GM12878 (cell line): ENCODE results near the gene MTMR1. TPM values are rescaled to one million over a fixed set of nuclear protein-coding genes. Genes with fewer than 3 reads are reported as not detected.
A peak's percentile ranks its signal among the peaks of the same experiment; 100 is the strongest.

ENCODE experiments used
- ATAC-seq: fragments of 200-7000 bp; cut with Tn5 transposase; 3 replicates; pipeline ENCODE4 v1.9.1; 2020; ENCODE audit warnings: mild to moderate bottlenecking, moderate library complexity
- BruUV-seq: library from RNA; stranded (reverse); fragments of 400-500 nt; replicated peaks from 2 replicates; lab custom pipeline; 2021; lab: Mats Ljungman, UMichigan
- CTCF ChIA-PET: fragments of 300-600 bp; sonication (Branson Sonifier 250); formaldehyde crosslinking; extraction: SDS; loops from one replicate; lab custom pipeline; 2021; ENCODE audit warnings: inconsistent platforms; lab: Yijun Ruan, JAX
- POLR2A ChIA-PET: fragments of 350-600 bp; formaldehyde crosslinking; extraction: SDS; loops from one replicate; lab custom pipeline; 2021; ENCODE audit warnings: inconsistent platforms; lab: Charles Lee
- RAD21 ChIA-PET: fragments of 300-600 bp; sonication (Branson Sonifier 250); formaldehyde crosslinking; loops from one replicate; lab custom pipeline; 2023; ENCODE audit warnings: antibody characterized with exemption; ENCODE audit not compliant: unreplicated experiment; lab: Charles Lee
- SMC1A ChIA-PET: fragments of 300-600 bp; sonication (Branson Sonifier 250); formaldehyde crosslinking; loops from one replicate; lab custom pipeline; 2023; ENCODE audit not compliant: unreplicated experiment, uncharacterized antibody; lab: Charles Lee
- DNase-seq: peaks from one replicate; pipeline ENCODE4 v3.0.0-alpha.2; 2011; ENCODE audit warnings: low read depth, low spot score
- FAIRE-seq: peaks from 3 replicates; lab custom pipeline; 2011; peaks lifted over from hg19 to GRCh38; lab: Jason Lieb, UNC
- H2AFZ ChIP-seq: 2 replicates; pipeline ENCODE4 v1.6.0; 2011; ENCODE audit warnings: low read depth, low read length, control low read depth; ENCODE audit not compliant: control insufficient read depth
- H3K27ac ChIP-seq: 2 replicates; pipeline ENCODE4 v1.5.1; 2011; ENCODE audit warnings: control low read depth; ENCODE audit not compliant: control insufficient read depth, insufficient read depth
- H3K27me3 ChIP-seq, 2 experiments: replicated peaks in 1 of 2; 2 replicates each; pipeline versions ENCODE4 v1.6.0 to v1.6.1; 2011; ENCODE audit warnings: low read length in 1 of 2; ENCODE audit not compliant: control insufficient read depth in 2 of 2, insufficient read depth in 2 of 2
- H3K36me3 ChIP-seq, 2 experiments: 2 replicates each; pipeline ENCODE4 v1.5.1; 2011; ENCODE audit warnings: low read length in 1 of 2; ENCODE audit not compliant: control insufficient read depth in 2 of 2, insufficient read depth in 2 of 2
- H3K4me1 ChIP-seq: 2 replicates; pipeline ENCODE4 v1.6.1; 2011; ENCODE audit warnings: mild to moderate bottlenecking, low read length, moderate library complexity, mixed read lengths; ENCODE audit not compliant: control insufficient read depth, insufficient read depth
- H3K4me2 ChIP-seq: 2 replicates; pipeline ENCODE4 v1.6.0; 2011; ENCODE audit warnings: control low read depth; ENCODE audit not compliant: control insufficient read depth, insufficient read depth
- H3K4me3 ChIP-seq: fragments of 200-600 bp; sonication (generic); 2 replicates; pipeline ENCODE4 v1.5.1; 2016
- H3K79me2 ChIP-seq: 2 replicates; pipeline ENCODE4 v1.6.0; 2011; ENCODE audit warnings: low read length; ENCODE audit not compliant: control insufficient read depth, insufficient read depth
- H3K9ac ChIP-seq: 2 replicates; pipeline ENCODE4 v1.8.0; 2011; ENCODE audit warnings: low read length, control low read depth, mixed read lengths; ENCODE audit not compliant: control insufficient read depth, insufficient read depth
- H3K9me3 ChIP-seq: replicated peaks from 3 replicates; pipeline ENCODE4 v1.5.1; 2011; ENCODE audit warnings: mild to moderate bottlenecking, low read length; ENCODE audit not compliant: control insufficient read depth, insufficient read depth
- H4K20me1 ChIP-seq: 2 replicates; pipeline ENCODE4 v1.6.0; 2011; ENCODE audit not compliant: control insufficient read depth, insufficient read depth
- CBX5 ChIP-seq: sonication (generic); IDR thresholded peaks from 2 replicates; pipeline ENCODE4 v1.6.1; 2016; ENCODE audit warnings: low read depth, moderate library complexity, mild to moderate bottlenecking, inconsistent platforms
- CREB1 ChIP-seq: IDR thresholded peaks from 2 replicates; pipeline ENCODE4 v1.6.1; 2012; ENCODE audit warnings: low read depth, mild to moderate bottlenecking, inconsistent platforms
- HCFC1 ChIP-seq: fragments of 150-350 bp; IDR thresholded peaks from 2 replicates; pipeline ENCODE4 v1.6.1; 2014; ENCODE audit warnings: low read length
- MEF2A ChIP-seq: IDR thresholded peaks from 2 replicates; pipeline ENCODE4 v1.6.1; 2011; ENCODE audit warnings: low read depth, mild to moderate bottlenecking, low read length, moderate library complexity; ENCODE audit not compliant: insufficient read depth
- NFYB ChIP-seq: IDR thresholded peaks from 2 replicates; pipeline ENCODE4 v1.6.1; 2011; ENCODE audit warnings: low read depth, mild to moderate bottlenecking, low read length, improper control_type of control experiment, moderate library complexity; ENCODE audit not compliant: insufficient read depth
- RAD21 ChIP-seq: IDR thresholded peaks from 2 replicates; pipeline ENCODE4 v1.6.1; 2011; ENCODE audit warnings: mild to moderate bottlenecking, low read depth, low read length, moderate library complexity; ENCODE audit not compliant: insufficient read depth
- STAT1 ChIP-seq: fragments of 450-650 bp; conservative IDR thresholded peaks from 2 replicates; pipeline ENCODE4 v1.6.1; 2014; ENCODE audit warnings: antibody characterized with exemption, mild to moderate bottlenecking
- SUPT20H ChIP-seq: IDR thresholded peaks from 2 replicates; pipeline ENCODE4 v1.6.1; 2011; ENCODE audit warnings: low read depth, mild to moderate bottlenecking, low read length, moderate library complexity, borderline replicate concordance; ENCODE audit not compliant: control insufficient read depth
- WGBS: methylation state at CpG from one replicate; pipeline ENCODE4 v1.1.6; 2016; ENCODE audit warnings: low lambda C conversion rate; ENCODE audit not compliant: insufficient replicate concordance, insufficient coverage; ENCODE audit errors: missing lambda C conversion rate; 5-methylcytosine and 5-hydroxymethylcytosine counted together
- in situ Hi-C: fragments of 300-500 bp; cut with MboI; formaldehyde crosslinking; loops from 9 replicates; pipeline ENCODE4 v1.14.3; 2018; ENCODE audit warnings: mixed read lengths
- intact Hi-C: fragments of 100-400 bp; cut with micrococcal nuclease; formaldehyde crosslinking; loops from one replicate; pipeline ENCODE4 v1.14.2; 2022; ENCODE audit not compliant: unreplicated experiment
- polyA plus RNA-seq, 11 experiments: library from polyadenylated mRNA; depleted of rRNA in 4 of 11; unstranded in 6 of 11; stranded (reverse) in 5 of 11; fragments of >200 nt; fragmentation: Nextera tagmentation in 4 of 11; fragmentation: Illumina TruSeq in 1 of 11; extraction: Ambion mirVana in 4 of 11; extraction: Trizol in 1 of 11; gene quantifications; 1 replicate in 1 of 11; 2 replicates in 10 of 11; pipeline versions ENCODE4 v1.2.1 to v1.2.3, GENCODE V29; 2011 to 2016; ENCODE audit warnings: inconsistent platforms in 2 of 11, missing spikeins in 2 of 11, low read depth in 1 of 11
- total RNA-seq, 4 experiments: library from RNA; depleted of rRNA in 3 of 4; stranded (reverse); fragments of >200 nt in 3 of 4; fragmentation: Illumina TruSeq in 1 of 4; extraction: Trizol in 1 of 4; gene quantifications; 2 replicates each; pipeline versions ENCODE4 v1.2.1 to v1.2.3, GENCODE V29; 2013 to 2021
- TF ChIP-seq, protein P1 (sequence below): fragments of 450-650 bp; IDR thresholded peaks from 2 replicates; pipeline ENCODE4 v1.6.1; 2018; ENCODE audit warnings: mild to moderate bottlenecking, low read depth, moderate library complexity; ENCODE audit not compliant: partially characterized antibody
- TF ChIP-seq, protein P2 (sequence below): fragments of 450-650 bp; IDR thresholded peaks from 2 replicates; pipeline ENCODE4 v1.6.1; 2017; ENCODE audit warnings: antibody characterized with exemption, mild to moderate bottlenecking, moderate library complexity

MTMR1 gene
- total and polyA plus RNA-seq, 10 of the 15 experiments (the other 5 are each of a cell fraction or from before 2014, with no cell fraction given) = 1.2 to 32.2 (median 22.9) TPM

- TF ChIP-seq SUPT20H = no peak
- TF ChIP-seq, protein P1, sequence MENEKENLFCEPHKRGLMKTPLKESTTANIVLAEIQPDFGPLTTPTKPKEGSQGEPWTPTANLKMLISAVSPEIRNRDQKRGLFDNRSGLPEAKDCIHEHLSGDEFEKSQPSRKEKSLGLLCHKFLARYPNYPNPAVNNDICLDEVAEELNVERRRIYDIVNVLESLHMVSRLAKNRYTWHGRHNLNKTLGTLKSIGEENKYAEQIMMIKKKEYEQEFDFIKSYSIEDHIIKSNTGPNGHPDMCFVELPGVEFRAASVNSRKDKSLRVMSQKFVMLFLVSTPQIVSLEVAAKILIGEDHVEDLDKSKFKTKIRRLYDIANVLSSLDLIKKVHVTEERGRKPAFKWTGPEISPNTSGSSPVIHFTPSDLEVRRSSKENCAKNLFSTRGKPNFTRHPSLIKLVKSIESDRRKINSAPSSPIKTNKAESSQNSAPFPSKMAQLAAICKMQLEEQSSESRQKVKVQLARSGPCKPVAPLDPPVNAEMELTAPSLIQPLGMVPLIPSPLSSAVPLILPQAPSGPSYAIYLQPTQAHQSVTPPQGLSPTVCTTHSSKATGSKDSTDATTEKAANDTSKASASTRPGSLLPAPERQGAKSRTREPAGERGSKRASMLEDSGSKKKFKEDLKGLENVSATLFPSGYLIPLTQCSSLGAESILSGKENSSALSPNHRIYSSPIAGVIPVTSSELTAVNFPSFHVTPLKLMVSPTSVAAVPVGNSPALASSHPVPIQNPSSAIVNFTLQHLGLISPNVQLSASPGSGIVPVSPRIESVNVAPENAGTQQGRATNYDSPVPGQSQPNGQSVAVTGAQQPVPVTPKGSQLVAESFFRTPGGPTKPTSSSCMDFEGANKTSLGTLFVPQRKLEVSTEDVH = no peak
These were observed 3.7 kb downstream of the MTMR1 start (continued) for GRCh38 chrX:150696866-150697265.

DNA sequence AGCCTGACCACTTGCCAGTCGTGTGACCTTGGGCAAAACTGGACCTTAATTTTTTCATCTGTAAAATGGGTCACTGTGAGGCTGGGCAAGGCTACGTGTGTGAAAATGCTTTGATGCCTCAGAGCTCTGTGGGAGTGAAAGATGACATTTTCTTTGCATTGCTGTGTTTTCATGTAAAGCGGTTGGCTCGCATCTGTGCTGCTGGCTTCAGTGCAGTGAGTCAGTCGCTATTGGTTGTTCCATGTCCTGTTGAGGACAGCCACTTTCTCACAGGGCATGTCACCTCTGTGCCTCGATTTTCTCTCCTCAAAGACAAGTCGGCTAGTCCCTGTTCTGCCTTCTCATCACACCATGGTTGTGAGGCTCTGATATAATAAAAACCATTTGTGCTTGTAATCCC, 4.4 kb downstream of the MTMR1 start:
- BruUV-seq = no TSS peak
- peak overlapping the region; percentile 38 for H3K4me2 ChIP-seq
- CTCF ChIA-PET = interaction anchor here (2.3 to 12.8 kb wide), 2 partner anchors 14 to 16 kb away, joined by 12 to 106 read pairs; no protein-coding TSS in a partner anchor
- TF ChIP-seq NFYB (no peak), MEF2A (no peak), CREB1 (no peak), HCFC1 (no peak), CBX5 (no peak), STAT1 (no peak), RAD21 (no peak)
- TF ChIP-seq, protein P2, sequence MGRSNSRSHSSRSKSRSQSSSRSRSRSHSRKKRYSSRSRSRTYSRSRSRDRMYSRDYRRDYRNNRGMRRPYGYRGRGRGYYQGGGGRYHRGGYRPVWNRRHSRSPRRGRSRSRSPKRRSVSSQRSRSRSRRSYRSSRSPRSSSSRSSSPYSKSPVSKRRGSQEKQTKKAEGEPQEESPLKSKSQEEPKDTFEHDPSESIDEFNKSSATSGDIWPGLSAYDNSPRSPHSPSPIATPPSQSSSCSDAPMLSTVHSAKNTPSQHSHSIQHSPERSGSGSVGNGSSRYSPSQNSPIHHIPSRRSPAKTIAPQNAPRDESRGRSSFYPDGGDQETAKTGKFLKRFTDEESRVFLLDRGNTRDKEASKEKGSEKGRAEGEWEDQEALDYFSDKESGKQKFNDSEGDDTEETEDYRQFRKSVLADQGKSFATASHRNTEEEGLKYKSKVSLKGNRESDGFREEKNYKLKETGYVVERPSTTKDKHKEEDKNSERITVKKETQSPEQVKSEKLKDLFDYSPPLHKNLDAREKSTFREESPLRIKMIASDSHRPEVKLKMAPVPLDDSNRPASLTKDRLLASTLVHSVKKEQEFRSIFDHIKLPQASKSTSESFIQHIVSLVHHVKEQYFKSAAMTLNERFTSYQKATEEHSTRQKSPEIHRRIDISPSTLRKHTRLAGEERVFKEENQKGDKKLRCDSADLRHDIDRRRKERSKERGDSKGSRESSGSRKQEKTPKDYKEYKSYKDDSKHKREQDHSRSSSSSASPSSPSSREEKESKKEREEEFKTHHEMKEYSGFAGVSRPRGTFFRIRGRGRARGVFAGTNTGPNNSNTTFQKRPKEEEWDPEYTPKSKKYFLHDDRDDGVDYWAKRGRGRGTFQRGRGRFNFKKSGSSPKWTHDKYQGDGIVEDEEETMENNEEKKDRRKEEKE = no peak
- TF ChIP-seq, all 136 proteins: peak for 0
- Histone ChIP-seq H3K79me2 (peaks cover 35% of the 10 kb centered on the region), H3K9ac (no peak overlapping the region), H3K4me3 (peak overlapping the region; percentile 34; the same call in 1 of the 2 replicates), H4K20me1 (no peaks in the 10 kb centered on the region), H3K4me1 (peaks cover 10% of the 10 kb centered on the region; the same call in 1 of the 2 replicates), H3K36me3 (0 out of 4 replicates have a peak, but pooled peaks cover 0 to 2% of the 10 kb centered on the region in 2 experiments), H3K27me3 (no peaks in the 10 kb centered on the region), H3K27ac (no peak overlapping the region; the same call in 1 of the 2 replicates), H3K9me3 (no peaks in the 10 kb centered on the region), H2AFZ (no peak overlapping the region)
- ChIA-PET RAD21 (no interaction called here), SMC1A (interaction anchor here (4.3 kb wide), 1 partner anchor 14 kb away, joined by 19 read pairs; no protein-coding TSS in a partner anchor), POLR2A (interaction anchor here (1.0 kb wide), 1 partner anchor 13 kb away, joined by 3 read pairs; no protein-coding TSS in a partner anchor)
- 69% methylated on average over 5 of the region's 7 CpGs for WGBS
- in situ Hi-C loops (loop anchor here (25.0 kb wide), 1 partner anchor 1185 kb away; the partner anchor contains the start of gene IDS), intact Hi-C loops (loop anchor here (5.0 kb wide), 1 partner anchor 125 kb away; no protein-coding TSS in a partner anchor)
- ATAC-seq = no peak
- no peak for FAIRE-seq
- DNase-seq = no peak
